GM12878 (cell line): Measurements from ENCODE around the gene MEGF6. TPM values are rescaled to one million over a fixed set of nuclear protein-coding genes. Genes with fewer than 3 reads are reported as not detected.

Source experiments
- ATAC-seq: fragments of 200-7000 bp; cut with Tn5 transposase; 3 replicates; pipeline ENCODE4 v1.9.1; 2020; ENCODE audit warnings: mild to moderate bottlenecking, moderate library complexity
- BruUV-seq: library from RNA; stranded (reverse); fragments of 400-500 nt; replicated peaks from 2 replicates; lab custom pipeline; 2021; lab: Mats Ljungman, UMichigan
- CTCF ChIA-PET: fragments of 300-600 bp; sonication (Branson Sonifier 250); formaldehyde crosslinking; extraction: SDS; loops from one replicate; lab custom pipeline; 2021; ENCODE audit warnings: inconsistent platforms; lab: Yijun Ruan, JAX
- POLR2A ChIA-PET: fragments of 350-600 bp; formaldehyde crosslinking; extraction: SDS; loops from one replicate; lab custom pipeline; 2021; ENCODE audit warnings: inconsistent platforms; lab: Charles Lee
- RAD21 ChIA-PET: fragments of 300-600 bp; sonication (Branson Sonifier 250); formaldehyde crosslinking; loops from one replicate; lab custom pipeline; 2023; ENCODE audit warnings: antibody characterized with exemption; ENCODE audit not compliant: unreplicated experiment; lab: Charles Lee
- SMC1A ChIA-PET: fragments of 300-600 bp; sonication (Branson Sonifier 250); formaldehyde crosslinking; loops from one replicate; lab custom pipeline; 2023; ENCODE audit not compliant: unreplicated experiment, uncharacterized antibody; lab: Charles Lee
- DNase-seq: peaks from one replicate; pipeline ENCODE4 v3.0.0-alpha.2; 2011; ENCODE audit warnings: low read depth, low spot score
- FAIRE-seq: peaks from 3 replicates; lab custom pipeline; 2011; peaks lifted over from hg19 to GRCh38; lab: Jason Lieb, UNC
- H2AFZ ChIP-seq: 2 replicates; pipeline ENCODE4 v1.6.0; 2011; ENCODE audit warnings: low read depth, low read length, control low read depth; ENCODE audit not compliant: control insufficient read depth
- H3K27ac ChIP-seq: 2 replicates; pipeline ENCODE4 v1.5.1; 2011; ENCODE audit warnings: control low read depth; ENCODE audit not compliant: control insufficient read depth, insufficient read depth
- H3K27me3 ChIP-seq, 2 experiments: replicated peaks in 1 of 2; 2 replicates each; pipeline versions ENCODE4 v1.6.0 to v1.6.1; 2011; ENCODE audit warnings: low read length in 1 of 2; ENCODE audit not compliant: control insufficient read depth in 2 of 2, insufficient read depth in 2 of 2
- H3K36me3 ChIP-seq, 2 experiments: 2 replicates each; pipeline ENCODE4 v1.5.1; 2011; ENCODE audit warnings: low read length in 1 of 2; ENCODE audit not compliant: control insufficient read depth in 2 of 2, insufficient read depth in 2 of 2
- H3K4me1 ChIP-seq: 2 replicates; pipeline ENCODE4 v1.6.1; 2011; ENCODE audit warnings: mild to moderate bottlenecking, low read length, moderate library complexity, mixed read lengths; ENCODE audit not compliant: control insufficient read depth, insufficient read depth
- H3K4me2 ChIP-seq: 2 replicates; pipeline ENCODE4 v1.6.0; 2011; ENCODE audit warnings: control low read depth; ENCODE audit not compliant: control insufficient read depth, insufficient read depth
- H3K4me3 ChIP-seq: fragments of 200-600 bp; sonication (generic); 2 replicates; pipeline ENCODE4 v1.5.1; 2016
- H3K79me2 ChIP-seq: 2 replicates; pipeline ENCODE4 v1.6.0; 2011; ENCODE audit warnings: low read length; ENCODE audit not compliant: control insufficient read depth, insufficient read depth
- H3K9ac ChIP-seq: 2 replicates; pipeline ENCODE4 v1.8.0; 2011; ENCODE audit warnings: low read length, control low read depth, mixed read lengths; ENCODE audit not compliant: control insufficient read depth, insufficient read depth
- H3K9me3 ChIP-seq: replicated peaks from 3 replicates; pipeline ENCODE4 v1.5.1; 2011; ENCODE audit warnings: mild to moderate bottlenecking, low read length; ENCODE audit not compliant: control insufficient read depth, insufficient read depth
- H4K20me1 ChIP-seq: 2 replicates; pipeline ENCODE4 v1.6.0; 2011; ENCODE audit not compliant: control insufficient read depth, insufficient read depth
- ASH2L ChIP-seq: fragments of 300-600, 200-600 bp; sonication (generic); IDR thresholded peaks from 2 replicates; pipeline ENCODE4 v1.6.1; 2017; ENCODE audit warnings: low read depth, mild to moderate bottlenecking, borderline replicate concordance
- CEBPB ChIP-seq, 2 experiments: fragments of 150-350 bp in 1 of 2; IDR thresholded peaks; 2 replicates each; pipeline ENCODE4 v1.6.1; 2012 to 2014; ENCODE audit warnings: low read depth in 2 of 2, low read length in 2 of 2, borderline replicate concordance in 1 of 2, inconsistent platforms in 1 of 2
- HCFC1 ChIP-seq: fragments of 150-350 bp; IDR thresholded peaks from 2 replicates; pipeline ENCODE4 v1.6.1; 2014; ENCODE audit warnings: low read length
- MEF2A ChIP-seq: IDR thresholded peaks from 2 replicates; pipeline ENCODE4 v1.6.1; 2011; ENCODE audit warnings: low read depth, mild to moderate bottlenecking, low read length, moderate library complexity; ENCODE audit not compliant: insufficient read depth
- MTA2 ChIP-seq: fragments of 450-650 bp; IDR thresholded peaks from 2 replicates; pipeline ENCODE4 v1.6.1; 2016; ENCODE audit warnings: low read depth, mild to moderate bottlenecking, moderate library complexity
- MYB ChIP-seq: fragments of 150-350 bp; IDR thresholded peaks from 2 replicates; pipeline ENCODE4 v1.6.1; 2014; ENCODE audit warnings: mild to moderate bottlenecking, low read depth, low read length, borderline replicate concordance
- NR2F1 ChIP-seq: fragments of 450-650 bp; conservative IDR thresholded peaks from 2 replicates; pipeline ENCODE4 v1.6.1; 2017; ENCODE audit warnings: mild to moderate bottlenecking
- POLR2A ChIP-seq: IDR thresholded peaks from 2 replicates; pipeline ENCODE4 v1.6.1; 2011; ENCODE audit warnings: low read depth, mild to moderate bottlenecking, low read length
- POLR2AphosphoS2 ChIP-seq: IDR thresholded peaks from 2 replicates; pipeline ENCODE4 v1.6.1; 2011; ENCODE audit warnings: low read depth, mild to moderate bottlenecking, low read length, improper control_type of control experiment, moderate library complexity
- SIN3A ChIP-seq: IDR thresholded peaks from 2 replicates; pipeline ENCODE4 v1.6.1; 2012; ENCODE audit warnings: low read depth, low read length, improper control_type of control experiment
- SMARCA5 ChIP-seq: fragments of 450-650 bp; IDR thresholded peaks from 2 replicates; pipeline ENCODE4 v1.6.1; 2017; ENCODE audit warnings: mild to moderate bottlenecking
- SUZ12 ChIP-seq: fragments of 200-600 bp; sonication (generic); IDR thresholded peaks from one replicate; pipeline ENCODE4 v1.6.1; 2018; ENCODE audit warnings: antibody characterized with exemption, mild to moderate bottlenecking; ENCODE audit not compliant: unreplicated experiment
- TAF1 ChIP-seq: IDR thresholded peaks from 2 replicates; pipeline ENCODE4 v1.6.1; 2011; ENCODE audit warnings: mild to moderate bottlenecking, low read depth, low read length, borderline replicate concordance
- TBL1XR1 ChIP-seq: IDR thresholded peaks from 2 replicates; pipeline ENCODE4 v1.6.1; 2012; ENCODE audit warnings: low read depth, low read length, improper control_type of control experiment
- ZSCAN29 ChIP-seq: fragments of 450-650 bp; IDR thresholded peaks from 2 replicates; pipeline ENCODE4 v1.6.1; 2017; ENCODE audit warnings: mild to moderate bottlenecking, moderate library complexity
- ZZZ3 ChIP-seq: IDR thresholded peaks from 2 replicates; pipeline ENCODE4 v1.6.1; 2011; ENCODE audit warnings: low read depth; ENCODE audit not compliant: control insufficient read depth, insufficient read length
- WGBS: methylation state at CpG from one replicate; pipeline ENCODE4 v1.1.6; 2016; ENCODE audit warnings: low lambda C conversion rate; ENCODE audit not compliant: insufficient replicate concordance, insufficient coverage; ENCODE audit errors: missing lambda C conversion rate; 5-methylcytosine and 5-hydroxymethylcytosine counted together
- in situ Hi-C: fragments of 300-500 bp; cut with MboI; formaldehyde crosslinking; loops from 9 replicates; pipeline ENCODE4 v1.14.3; 2018; ENCODE audit warnings: mixed read lengths
- intact Hi-C: fragments of 100-400 bp; cut with micrococcal nuclease; formaldehyde crosslinking; loops from one replicate; pipeline ENCODE4 v1.14.2; 2022; ENCODE audit not compliant: unreplicated experiment
- polyA plus RNA-seq, 11 experiments: library from polyadenylated mRNA; depleted of rRNA in 4 of 11; unstranded in 6 of 11; stranded (reverse) in 5 of 11; fragments of >200 nt; fragmentation: Nextera tagmentation in 4 of 11; fragmentation: Illumina TruSeq in 1 of 11; extraction: Ambion mirVana in 4 of 11; extraction: Trizol in 1 of 11; gene quantifications; 1 replicate in 1 of 11; 2 replicates in 10 of 11; pipeline versions ENCODE4 v1.2.1 to v1.2.3, GENCODE V29; 2011 to 2016; ENCODE audit warnings: inconsistent platforms in 2 of 11, missing spikeins in 2 of 11, low read depth in 1 of 11
- total RNA-seq, 4 experiments: library from RNA; depleted of rRNA in 3 of 4; stranded (reverse); fragments of >200 nt in 3 of 4; fragmentation: Illumina TruSeq in 1 of 4; extraction: Trizol in 1 of 4; gene quantifications; 2 replicates each; pipeline versions ENCODE4 v1.2.1 to v1.2.3, GENCODE V29; 2013 to 2021
- TF ChIP-seq, protein P1 (sequence below): fragments of 450-650 bp; formaldehyde crosslinking; IDR thresholded peaks from 2 replicates; pipeline ENCODE4 v1.5.0; 2022; ENCODE audit warnings: mild to moderate bottlenecking, missing genetic modification characterization
- TF ChIP-seq, protein P2 (sequence below): fragments of 450-650 bp; conservative IDR thresholded peaks from 2 replicates; pipeline ENCODE4 v1.6.1; 2017; ENCODE audit warnings: mild to moderate bottlenecking, moderate library complexity

The MEGF6 gene
- total and polyA plus RNA-seq, 10 of the 15 experiments (the other 5 are each of a cell fraction or from before 2014, with no cell fraction given): 0.03 to 0.41 TPM; not detected in 8

DNA sequence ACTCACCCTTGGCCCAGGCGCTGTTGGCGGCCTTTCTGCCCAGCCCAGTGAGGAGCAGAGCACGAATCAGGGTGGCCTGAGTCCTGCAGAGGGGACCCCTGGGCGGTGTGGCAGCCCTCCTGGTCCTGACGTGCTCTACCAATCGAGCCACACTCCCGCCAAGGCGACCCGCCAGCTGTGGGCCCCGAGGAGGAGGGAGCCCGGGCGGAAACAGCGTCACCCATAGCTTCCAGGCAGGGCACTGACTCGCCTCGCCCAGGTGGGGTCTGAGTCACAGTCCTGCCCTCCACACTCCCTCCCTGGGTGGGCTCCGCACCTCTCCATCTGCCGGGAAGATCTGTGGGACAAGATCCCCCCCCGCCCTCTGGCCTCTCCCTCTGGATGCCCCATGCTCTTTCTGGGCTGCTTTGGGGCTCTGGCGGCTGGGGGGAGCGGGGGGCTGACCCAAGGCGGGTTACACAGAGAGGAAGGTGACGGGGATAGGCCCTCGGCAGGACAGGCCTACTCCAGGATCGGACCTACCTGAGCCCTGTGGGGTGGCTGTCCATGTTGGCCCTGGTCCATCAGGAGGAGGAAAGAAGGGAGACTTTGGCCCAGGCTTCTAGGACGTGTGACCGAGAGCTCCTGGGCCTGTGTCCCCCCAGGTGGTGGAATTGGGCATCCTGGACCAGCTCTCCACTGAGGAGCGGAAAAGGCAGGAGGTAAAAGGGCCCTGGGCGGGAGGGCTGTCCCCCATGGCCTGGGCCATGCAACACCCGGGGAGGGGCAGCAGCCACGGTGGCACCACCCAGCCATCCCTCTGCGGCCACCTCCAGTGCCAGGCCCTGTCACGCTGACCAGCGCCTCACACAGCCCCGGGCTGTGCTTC is 142.8 kb downstream of the MEGF6 start:
- DNase-seq: no peak
- in situ Hi-C loops: no loop called here
- no peaks in the 10 kb centered on the region for H3K36me3 ChIP-seq
- no peak for FAIRE-seq
- SMC1A ChIA-PET: no interaction called here
- no peak for ATAC-seq
- no peaks in the 10 kb centered on the region for H3K27me3 ChIP-seq
- no peak overlapping the region for H2AFZ ChIP-seq
- POLR2A ChIA-PET: no interaction called here
- H3K4me1 ChIP-seq: no peaks in the 10 kb centered on the region
- RAD21 ChIA-PET: no interaction called here
- intact Hi-C loops: no loop called here
- no peaks in the 10 kb centered on the region for H4K20me1 ChIP-seq
- no TSS peak for BruUV-seq
- H3K27ac ChIP-seq: no peak overlapping the region
- no peak overlapping the region for H3K4me2 ChIP-seq
- H3K79me2 ChIP-seq: no peaks in the 10 kb centered on the region
- TF ChIP-seq ZZZ3 (no peak), MYB (no peak), POLR2AphosphoS2 (no peak), TAF1 (no peak), MEF2A (no peak), ASH2L (no peak), SIN3A (no peak), SMARCA5 (no peak), SUZ12 (no peak), ZSCAN29 (no peak), MTA2 (no peak), POLR2A (no peak), HCFC1 (no peak), TBL1XR1 (no peak), NR2F1 (no peak), CEBPB (IDR thresholded peaks at IDR 0.05; ENCODE audit: borderline replicate concordance in 1 of 2, low read depth in 2 of 2, low read length in 2 of 2) (no peak)
- TF ChIP-seq, protein P1, sequence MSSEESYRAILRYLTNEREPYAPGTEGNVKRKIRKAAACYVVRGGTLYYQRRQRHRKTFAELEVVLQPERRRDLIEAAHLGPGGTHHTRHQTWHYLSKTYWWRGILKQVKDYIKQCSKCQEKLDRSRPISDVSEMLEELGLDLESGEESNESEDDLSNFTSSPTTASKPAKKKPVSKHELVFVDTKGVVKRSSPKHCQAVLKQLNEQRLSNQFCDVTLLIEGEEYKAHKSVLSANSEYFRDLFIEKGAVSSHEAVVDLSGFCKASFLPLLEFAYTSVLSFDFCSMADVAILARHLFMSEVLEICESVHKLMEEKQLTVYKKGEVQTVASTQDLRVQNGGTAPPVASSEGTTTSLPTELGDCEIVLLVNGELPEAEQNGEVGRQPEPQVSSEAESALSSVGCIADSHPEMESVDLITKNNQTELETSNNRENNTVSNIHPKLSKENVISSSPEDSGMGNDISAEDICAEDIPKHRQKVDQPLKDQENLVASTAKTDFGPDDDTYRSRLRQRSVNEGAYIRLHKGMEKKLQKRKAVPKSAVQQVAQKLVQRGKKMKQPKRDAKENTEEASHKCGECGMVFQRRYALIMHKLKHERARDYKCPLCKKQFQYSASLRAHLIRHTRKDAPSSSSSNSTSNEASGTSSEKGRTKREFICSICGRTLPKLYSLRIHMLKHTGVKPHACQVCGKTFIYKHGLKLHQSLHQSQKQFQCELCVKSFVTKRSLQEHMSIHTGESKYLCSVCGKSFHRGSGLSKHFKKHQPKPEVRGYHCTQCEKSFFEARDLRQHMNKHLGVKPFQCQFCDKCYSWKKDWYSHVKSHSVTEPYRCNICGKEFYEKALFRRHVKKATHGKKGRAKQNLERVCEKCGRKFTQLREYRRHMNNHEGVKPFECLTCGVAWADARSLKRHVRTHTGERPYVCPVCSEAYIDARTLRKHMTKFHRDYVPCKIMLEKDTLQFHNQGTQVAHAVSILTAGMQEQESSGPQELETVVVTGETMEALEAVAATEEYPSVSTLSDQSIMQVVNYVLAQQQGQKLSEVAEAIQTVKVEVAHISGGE (CRISPR knock-in tag): no peak
- TF ChIP-seq, protein P2, sequence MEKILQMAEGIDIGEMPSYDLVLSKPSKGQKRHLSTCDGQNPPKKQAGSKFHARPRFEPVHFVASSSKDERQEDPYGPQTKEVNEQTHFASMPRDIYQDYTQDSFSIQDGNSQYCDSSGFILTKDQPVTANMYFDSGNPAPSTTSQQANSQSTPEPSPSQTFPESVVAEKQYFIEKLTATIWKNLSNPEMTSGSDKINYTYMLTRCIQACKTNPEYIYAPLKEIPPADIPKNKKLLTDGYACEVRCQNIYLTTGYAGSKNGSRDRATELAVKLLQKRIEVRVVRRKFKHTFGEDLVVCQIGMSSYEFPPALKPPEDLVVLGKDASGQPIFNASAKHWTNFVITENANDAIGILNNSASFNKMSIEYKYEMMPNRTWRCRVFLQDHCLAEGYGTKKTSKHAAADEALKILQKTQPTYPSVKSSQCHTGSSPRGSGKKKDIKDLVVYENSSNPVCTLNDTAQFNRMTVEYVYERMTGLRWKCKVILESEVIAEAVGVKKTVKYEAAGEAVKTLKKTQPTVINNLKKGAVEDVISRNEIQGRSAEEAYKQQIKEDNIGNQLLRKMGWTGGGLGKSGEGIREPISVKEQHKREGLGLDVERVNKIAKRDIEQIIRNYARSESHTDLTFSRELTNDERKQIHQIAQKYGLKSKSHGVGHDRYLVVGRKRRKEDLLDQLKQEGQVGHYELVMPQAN: no peak
- TF ChIP-seq, all 136 proteins: peak for 0
- CTCF ChIA-PET: no interaction called here
- Histone ChIP-seq H3K9me3 (no peaks in the 10 kb centered on the region), H3K4me3 (no peak overlapping the region), H3K9ac (no peak overlapping the region)
- 36% methylated on average over 32 of the region's 34 CpGs for WGBS
